ENCODE measurements around the gene DNER.
"Not testable (repeated sequence)": the region's sequence is repeated elsewhere in the genome, so short reads cannot be mapped to it uniquely, and the experiment has no call there.

DNER gene

DNA sequence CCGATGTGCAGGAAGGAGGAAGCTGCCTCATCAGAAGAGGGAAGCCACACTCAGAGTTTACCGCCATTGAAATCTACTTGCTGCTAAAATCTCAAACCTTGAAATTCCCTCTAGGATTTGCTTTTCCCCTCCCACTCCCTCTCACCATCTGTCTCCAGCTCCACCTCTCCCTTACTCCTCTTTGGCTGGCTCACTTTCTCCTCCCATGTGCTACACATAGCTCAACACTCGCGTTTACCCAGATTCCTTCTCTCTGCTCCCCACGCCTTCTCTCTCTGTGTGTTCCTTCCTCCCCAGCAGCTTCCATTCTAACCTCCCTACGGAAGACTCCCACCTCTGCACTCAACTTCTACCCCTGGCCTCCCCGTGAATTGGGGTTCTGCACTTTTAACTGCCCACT lies 143.1 kb downstream of the DNER start:
- no peak for DNase-seq (ENCODE audit: low spot score)

DNA sequence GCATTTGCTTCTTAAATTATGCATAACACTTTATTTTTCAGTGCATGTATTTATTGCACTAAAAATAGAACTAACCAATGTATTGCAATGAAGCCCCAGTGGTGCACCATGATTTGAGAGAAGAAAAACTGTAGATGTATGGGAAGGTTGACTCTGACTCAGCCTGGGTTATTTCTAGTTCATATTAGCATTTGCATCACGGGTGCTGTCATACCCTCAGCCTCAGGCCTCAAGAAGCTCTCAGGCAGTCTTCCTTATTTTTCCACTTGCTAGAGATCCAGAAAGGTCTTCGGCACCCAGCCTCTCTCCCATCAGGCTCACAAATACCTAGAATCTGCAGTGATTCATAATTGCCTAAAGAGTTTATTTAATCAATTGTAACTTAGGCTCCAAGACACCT lies 148.0 kb downstream of the DNER start:
- DNase-seq (ENCODE audit: low spot score), result no peak

DNA sequence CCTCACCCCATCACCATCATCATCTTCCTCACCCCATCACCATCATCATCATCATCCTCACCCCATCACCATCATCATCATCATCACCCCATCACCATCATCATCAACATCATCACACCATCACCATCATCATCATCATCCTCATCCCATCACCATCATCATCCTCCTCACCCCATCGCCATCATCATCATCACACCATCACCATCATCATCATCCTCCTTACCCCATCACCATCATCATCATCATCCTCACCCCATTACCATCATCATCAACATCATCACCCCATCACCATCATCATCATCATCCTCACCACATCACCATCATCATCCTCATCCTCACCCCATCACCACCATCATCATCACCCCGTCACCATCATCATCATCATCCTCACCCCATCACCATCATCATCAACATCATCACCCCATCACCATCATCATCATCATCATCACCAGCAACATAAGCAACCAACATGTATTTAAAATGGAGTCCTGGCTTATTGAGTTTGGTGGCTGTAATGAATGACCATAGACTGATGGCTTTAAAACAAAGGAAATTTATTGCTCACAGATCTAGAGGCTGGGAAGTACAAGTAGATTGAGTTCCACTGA lies 150.0 kb downstream of the DNER start:
- no peak for DNase-seq (ENCODE audit: low spot score)

DNA sequence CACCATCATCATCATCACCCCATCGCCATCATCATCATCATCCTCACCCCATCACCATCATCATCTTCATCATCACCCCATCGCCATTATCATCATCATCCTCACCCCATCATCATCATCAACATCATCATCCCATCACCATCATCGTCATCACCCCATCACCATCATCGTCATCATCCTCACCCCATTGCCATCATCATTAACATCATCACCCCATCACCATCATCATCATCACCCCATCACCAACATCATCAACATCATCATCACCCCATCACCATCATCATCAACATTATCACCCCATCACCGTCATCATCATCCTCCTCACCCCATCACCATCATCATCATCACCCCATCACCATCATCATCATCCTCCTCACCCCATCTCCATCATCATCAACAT lies 151.0 kb downstream of the DNER start:
- no peak for DNase-seq (ENCODE audit: low spot score)

DNA sequence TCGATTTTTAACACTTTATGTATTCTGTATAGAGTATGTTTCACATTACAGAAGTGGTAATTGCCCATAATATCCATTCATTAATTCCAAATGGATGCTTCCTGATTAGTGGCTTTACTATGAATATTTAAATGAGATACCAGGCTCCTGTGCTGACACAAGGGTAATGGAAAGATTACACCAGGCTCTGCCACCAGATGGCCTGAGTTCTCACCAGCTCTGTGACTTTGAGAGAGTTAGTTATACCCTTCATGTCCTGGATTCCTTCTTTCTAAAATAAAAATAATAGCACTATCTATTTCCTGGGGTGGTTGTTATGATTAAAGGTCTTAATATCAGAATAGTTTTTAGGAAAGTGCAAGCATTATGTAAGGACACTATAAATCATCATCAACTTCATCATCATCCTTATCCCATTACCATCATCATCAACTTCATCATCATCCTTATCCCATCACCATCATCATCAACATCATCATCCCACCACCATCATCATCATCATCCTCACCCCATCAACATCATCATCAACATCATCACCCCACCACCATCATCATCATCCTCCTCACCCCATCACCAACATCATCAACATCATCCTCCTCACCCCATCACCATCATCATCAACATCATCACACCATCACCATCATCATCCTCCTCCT lies 151.8 kb downstream of the DNER start:
- no peak for DNase-seq (ENCODE audit: low spot score)

DNA sequence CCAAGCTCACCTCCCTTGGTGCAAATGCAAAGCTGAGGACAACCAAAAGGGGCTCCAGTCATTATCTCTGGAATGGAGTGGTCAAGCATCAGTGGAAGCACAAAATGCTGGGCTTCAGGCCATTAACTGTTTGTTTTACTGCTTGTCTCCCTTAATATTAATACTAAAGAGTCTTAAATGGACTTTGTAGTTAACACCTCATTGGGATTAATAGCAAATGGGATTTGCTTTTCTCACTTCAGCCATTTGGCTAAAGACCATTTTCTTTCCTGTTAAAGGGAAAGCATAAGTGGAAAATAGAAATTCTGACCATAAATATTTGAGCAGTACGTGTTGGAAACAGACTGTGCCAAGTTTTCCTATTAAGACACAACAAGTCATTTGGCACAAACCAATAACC lies 154.4 kb downstream of the DNER start:
- no peak for DNase-seq (ENCODE audit: low spot score)

DNA sequence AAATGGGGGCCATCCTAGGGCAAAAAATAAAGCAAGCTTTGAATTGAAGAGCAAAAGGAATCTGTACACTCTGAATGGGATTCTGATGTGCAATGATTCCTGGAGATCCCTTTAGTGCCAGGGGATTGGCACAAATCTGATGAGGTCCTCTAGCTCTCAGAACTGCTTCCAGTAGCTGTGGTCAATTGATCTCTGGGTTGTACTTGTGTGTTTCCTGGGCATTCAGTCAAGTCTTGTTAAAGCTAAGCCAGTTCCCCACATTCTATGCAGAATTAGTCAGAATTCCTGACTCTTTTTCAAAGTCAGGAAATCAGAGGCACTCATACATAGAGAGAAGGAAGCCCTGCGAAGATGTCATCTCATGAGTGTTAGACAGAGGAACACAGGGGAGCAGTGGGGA lies 161.3 kb downstream of the DNER start:
- no peak for DNase-seq (ENCODE audit: low spot score)

DNA sequence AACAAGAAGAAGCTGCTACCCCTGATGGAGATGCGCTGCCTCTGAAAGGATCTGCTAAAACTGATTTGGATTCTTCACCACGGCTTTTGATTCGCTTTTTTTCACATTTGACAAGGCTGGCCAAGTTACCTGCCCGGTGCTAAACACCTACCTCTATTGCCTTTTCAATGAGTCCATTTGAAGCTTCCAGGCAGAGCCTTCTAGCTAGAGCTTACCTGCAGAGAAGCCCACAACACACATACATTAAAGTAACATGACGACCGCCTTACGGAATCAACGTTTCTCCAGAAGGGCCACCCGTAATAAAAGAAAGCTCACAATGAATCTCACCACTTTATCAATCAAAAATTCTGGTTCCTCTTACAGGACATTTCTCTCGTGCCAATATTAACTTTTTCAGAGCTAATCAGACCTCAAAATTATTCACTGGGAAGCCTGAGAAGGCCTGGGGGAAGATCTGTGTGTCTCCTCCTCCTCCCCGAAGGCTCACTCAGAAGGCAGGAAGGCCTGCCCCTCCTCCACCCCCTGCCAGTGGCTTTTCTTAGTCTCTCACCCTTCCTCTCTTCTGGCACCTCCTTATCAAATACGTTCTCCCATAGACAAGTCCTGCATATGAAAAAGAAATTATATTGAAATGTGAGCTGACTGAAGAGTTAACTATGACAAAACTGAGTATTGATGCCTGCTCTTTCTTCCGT lies 171.0 kb downstream of the DNER start:
- no peak for DNase-seq (ENCODE audit: low spot score)

DNA sequence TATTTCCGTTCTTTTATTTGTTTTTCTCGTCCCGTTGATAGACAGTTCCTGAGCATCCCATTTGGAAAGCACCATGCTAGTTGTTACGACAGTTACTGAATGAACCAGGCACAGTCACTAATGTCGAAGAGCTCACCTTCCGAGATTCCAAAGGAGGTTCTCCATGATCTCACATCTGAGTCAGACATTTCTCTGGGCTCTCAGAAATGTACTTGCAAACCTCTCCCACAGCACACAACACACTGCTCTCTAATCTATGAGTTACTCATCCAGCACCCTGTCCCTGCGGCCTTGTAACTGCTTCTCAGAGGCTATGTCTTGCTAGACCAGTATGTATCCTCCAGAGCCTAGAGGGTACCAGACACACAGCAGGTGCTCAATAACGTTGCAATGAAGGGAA lies 174.7 kb downstream of the DNER start:
- peak; percentile 5 for DNase-seq (ENCODE audit: low spot score)

DNA sequence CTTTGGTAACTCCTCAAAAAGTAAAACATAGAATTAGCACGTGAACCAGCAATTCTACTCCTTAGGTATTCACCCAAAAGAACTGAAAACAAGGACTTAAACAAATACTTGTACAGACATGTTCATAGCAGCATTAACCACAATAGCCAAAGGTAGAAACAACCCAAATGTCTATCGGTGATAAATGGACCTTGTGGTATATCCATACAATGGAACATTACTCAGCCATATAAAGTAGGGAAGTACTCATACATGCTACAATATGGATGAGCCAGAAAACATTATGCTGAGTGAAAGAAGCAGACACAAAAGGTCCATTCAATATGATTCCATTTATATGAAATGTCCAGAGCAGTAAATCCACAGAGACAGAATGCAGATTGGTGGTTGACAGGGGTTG lies 182.8 kb downstream of the DNER start:
- no peak for DNase-seq (ENCODE audit: low spot score)

DNA sequence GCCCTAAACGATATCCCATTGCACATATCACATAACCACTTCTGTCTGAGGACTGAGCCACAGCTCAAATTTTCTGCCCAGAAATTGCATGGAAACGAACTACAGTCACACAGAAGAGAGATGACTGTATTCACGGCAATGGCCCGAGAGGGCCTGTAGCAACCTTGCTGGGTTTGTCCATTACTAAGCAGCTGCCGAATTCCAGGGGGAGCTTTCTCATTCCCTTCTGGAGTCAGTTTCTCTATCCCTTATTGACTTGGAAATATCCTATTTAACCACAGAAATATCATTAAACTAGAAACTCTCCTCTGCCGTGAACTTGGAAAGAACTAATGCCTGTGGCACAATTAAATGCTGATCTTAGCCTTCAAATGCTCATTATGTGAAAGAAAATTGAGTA lies 183.9 kb downstream of the DNER start:
- no peak for DNase-seq (ENCODE audit: low spot score)

DNA sequence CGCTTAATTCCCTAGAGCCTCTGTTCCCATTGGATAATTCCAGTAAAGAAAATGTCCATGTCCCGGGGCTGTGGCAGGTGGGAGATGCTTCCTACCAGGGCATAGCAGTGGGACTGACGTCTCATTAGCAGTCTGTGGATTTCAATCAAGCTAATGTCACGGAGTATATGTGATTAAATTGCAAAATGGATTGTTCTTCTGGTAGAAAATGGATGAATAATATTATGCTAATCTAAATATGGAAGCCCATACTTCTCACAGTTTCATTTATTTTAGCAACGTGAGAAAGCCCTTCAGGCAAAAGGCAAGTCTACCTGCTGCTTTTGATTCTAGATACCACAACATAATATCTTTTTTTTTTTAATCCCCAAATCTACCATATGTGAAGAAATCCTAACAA lies 185.5 kb downstream of the DNER start:
- no peak for DNase-seq (ENCODE audit: low spot score)

DNA sequence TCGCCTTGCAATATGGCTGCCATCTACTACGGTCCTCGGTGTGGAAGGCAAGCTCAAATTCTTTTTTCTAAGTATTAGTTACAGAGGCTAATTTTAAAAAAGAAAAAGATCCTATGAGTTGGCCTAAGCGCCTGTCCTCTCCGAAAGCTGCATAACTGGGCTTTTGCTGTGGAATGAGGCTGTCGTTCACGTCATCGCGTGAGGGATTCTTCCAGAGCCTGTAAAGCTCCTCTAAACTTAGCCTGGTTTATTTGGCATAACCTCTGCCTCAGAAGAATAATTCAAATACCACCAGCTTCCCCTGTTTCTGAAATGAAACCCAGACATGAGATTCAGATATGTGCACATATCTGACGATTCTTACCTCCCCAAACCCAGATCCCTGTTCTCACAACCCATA lies 187.4 kb downstream of the DNER start:
- DNase-seq (ENCODE audit: low spot score), result no peak

DNA sequence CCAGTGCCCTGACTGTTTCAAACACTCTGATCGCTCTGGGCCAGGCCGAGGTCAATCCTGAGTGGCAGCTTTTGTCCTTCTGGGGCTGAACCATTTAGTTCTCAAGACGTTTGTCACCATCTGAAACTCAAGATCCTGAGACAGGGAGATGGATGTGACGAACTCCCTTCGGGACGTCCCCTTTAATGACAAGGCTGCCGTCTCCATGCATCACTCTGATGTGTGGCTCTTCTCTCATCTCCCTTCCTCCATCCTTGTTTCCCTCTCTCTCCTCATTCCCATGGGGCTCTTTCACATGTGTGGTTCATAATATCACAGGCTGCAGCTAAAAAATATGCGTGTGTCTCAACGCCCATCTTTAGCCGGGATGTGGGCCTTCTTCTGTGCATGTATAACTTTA lies 189.6 kb downstream of the DNER start:
- no peak for DNase-seq (ENCODE audit: low spot score)

DNA sequence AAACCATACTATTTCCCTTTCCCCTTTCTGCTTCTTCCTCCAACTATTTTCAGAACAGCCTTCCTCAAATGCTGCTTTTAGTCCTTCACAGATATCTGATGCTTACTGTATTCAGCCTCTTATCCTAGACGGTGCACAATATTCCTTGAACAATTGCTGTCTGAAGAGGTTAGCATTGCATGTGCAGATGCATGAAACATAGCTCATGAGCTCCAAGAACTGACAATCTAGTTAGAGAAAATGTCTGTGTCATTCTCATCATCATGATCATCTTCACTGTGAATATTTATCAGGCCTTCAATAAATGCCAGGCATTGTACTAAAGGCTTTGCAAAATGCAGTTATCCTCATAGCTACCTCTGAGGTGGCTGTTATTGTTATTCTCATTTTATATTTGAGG lies 190.7 kb downstream of the DNER start:
- DNase-seq (ENCODE audit: low spot score), result no peak

DNA sequence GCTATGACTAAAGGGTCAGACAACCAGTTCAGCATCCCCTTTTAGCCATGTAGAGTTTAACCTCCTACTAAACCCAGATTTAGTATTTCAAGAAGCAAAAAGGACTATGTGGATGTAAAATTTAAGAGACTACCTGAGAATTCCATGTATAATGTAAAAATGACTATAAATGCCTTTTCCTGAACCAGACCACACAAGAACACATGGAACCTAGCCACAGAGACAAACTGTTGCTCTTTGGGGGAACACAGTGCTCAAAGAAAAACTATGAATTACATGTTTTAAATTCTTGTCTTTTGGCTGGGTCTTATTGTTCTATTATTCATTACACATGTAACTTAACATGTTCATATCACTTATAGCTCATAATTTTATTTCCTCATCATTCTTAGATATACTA lies 192.8 kb downstream of the DNER start:
- DNase-seq (ENCODE audit: low spot score), result no peak

DNA sequence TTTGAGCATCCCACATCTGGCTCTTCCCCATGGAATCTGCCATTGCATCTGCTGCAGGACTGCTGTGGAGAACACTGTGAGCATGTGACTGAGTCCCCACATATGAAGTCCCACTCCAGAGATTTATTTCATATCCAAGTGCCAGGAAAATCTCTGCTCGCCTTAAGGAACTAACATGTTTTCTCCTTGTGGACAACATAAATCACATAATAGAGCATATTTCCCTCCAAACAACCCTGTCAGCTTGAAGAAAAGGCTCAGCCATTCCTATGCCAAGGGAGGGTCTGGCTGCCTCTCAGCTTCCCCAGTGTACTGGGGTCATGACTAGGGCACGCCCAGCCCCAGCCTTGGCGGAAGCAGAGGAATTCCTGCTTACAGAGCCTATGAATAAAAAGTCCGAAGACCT lies 193.7 kb downstream of the DNER start:
- no peak for DNase-seq (ENCODE audit: low spot score)

DNA sequence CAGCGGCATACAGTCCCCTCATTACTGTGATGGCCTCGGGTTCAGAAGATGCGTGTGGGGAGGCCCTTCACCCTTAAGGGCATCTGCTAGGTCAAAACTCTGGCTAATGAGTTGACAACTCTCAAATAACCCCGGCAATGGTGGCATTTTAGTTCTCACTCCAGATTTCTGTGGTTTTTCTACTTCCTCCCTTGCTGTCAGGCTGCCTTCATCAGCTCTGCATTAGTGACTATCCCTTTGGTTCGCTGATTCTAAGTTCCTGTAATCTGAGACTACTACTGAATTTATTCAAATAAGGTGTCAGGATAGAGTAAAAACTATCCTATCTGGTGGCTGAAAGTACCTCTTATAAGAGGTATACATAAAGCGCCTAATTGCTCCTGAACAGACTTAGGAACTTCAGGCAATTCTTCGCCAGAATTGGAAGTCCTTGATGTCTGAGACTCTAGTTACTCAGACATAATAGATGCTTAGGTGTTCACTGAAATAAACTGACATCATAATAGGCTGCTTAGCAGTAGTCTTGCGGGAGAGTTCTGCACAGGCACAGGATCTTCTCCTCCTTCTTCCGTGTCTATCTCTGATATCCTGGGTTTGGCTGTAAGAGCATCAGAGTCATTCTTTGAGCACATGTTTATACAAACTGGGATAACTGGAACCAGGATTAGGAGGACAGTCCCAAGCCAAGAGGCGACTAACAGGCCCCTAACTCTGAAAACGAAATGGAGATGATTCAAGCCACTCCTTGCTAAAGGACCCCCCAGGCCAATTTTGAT lies 194.5 kb downstream of the DNER start:
- no peak for DNase-seq (ENCODE audit: low spot score)

DNA sequence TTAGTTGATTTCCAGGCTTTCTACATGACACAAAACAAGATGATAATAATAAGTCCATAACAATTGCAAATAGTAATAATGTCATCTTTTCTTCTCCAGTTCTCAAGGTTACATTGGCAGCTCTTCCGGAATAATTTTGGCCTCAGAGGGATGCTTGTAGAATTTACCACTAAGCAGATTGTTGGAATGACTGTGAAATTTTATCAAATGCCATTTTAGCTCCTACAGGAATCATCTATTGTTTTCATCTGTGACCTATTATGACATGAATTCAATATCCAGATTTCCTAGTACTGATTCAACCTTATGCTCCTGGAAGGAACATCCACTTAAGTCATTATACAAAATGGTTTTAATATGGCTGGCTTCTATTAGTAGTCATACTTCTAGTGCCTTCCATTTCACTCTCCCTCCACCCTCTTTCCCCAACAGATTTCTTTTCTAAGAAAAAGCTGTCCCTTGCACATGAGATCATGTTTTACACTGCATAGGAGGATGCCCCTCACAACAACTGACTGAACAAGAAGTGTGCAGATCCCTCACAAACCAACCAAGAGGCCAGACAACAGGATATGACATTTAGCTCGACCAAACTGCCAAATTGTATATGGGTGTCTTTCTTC lies 200.0 kb downstream of the DNER start:
- DNase-seq (ENCODE audit: low spot score), result no peak

DNA sequence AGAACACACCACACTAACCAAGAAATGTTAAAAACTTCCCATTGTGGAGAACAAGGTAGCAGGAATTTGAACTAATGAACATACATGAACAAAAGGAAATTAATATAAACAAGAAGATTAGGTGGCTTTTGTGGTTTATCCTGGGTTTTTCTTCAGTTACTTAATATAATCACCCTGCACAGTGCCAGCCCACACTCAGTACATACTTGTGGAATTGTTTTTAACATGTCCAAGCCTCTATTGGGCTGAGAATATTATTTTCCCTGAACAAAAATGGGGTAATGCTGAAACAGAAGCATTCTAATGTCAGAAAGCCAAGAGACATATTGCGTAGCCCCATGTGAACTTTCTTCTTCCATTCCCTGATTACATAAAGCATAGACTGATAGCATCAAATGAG lies 202.8 kb downstream of the DNER start:
- no peak for DNase-seq (ENCODE audit: low spot score)

DNA sequence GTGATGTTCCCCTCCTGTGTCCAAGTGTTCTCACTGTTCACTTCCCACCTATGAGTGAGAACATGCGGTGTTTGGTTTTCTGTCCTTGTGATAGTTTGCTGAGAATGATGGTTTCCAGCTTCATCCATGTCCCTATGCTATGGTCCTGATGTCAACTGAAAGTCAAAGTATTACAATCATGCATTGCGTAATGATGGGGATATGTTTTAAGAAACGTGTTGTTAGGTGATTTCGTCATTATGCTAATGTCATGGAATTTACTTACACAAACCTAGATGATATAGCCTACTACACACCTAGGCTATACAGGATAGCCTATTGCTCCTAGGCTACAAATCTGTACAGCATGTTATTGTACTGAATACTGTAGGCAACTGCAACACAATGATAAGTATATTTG lies 207.7 kb downstream of the DNER start:
- not testable (repeated sequence) for DNase-seq (ENCODE audit: low spot score)

DNA sequence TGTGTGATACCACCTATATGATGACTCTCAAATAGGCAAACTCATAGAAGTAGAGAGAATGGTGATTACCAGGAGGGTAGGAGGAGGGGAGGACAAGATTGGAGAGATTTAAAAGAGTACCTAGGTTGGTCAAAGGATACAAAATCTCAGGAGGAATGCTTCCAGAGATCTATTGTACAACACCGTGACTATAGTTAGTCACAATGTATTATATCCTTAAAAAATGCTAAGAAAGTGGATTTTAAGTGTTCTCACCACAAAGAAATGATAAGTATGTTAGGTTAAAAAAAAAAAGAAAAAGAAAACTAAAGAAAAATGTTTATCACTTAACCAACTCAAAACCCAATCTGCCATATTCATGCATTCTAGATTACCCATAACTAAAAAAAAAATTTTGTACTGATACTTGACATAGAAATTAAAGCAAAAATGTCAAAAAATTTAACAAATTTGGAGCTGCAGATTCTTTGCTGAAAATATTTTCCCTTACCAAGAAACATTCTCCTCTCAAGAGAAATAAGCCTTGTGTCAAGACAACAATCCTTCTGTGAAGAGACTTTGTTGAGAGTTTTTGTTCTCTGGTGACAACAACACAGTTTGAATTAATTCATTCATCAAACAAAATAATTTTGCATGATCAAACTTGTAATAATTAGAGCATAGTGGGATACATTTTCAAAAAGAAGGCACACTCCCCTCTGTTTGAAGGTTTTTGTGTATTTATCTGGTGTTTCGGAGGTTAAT lies 213.1 kb downstream of the DNER start:
- no peak for DNase-seq (ENCODE audit: low spot score)

Data from RKO (cell line).